Coronary artery (tissue), 2 donors: ENCODE measurements around the gene MLST8.
"Not testable (repeated sequence)": the region's sequence is repeated elsewhere in the genome, so short reads cannot be mapped to it uniquely, and the experiment has no call there.

Source experiments
- DNase-seq: peaks from one replicate; pipeline ENCODE4 v3.0.0-alpha.2; 2017; ENCODE audit warnings: low spot score
- H3K27ac ChIP-seq, 2 donors: fragments of 200-600 bp; sonication (generic); one replicate each; pipeline ENCODE4 v1.5.1; 2016 to 2019
- H3K4me3 ChIP-seq: fragments of 200-600 bp; sonication (generic); 2 replicates; pipeline ENCODE4 v1.5.1; 2016; ENCODE audit warnings: mild to moderate bottlenecking, moderate library complexity
- CTCF ChIP-seq: fragments of 200-600 bp; sonication (generic); IDR thresholded peaks from one replicate; pipeline ENCODE4 v1.5.1; 2019; ENCODE audit warnings: antibody characterized with exemption

MLST8 gene

GRCh38 chr16:2236337-2237101 lies 31.3 kb downstream of the MLST8 start, which contains the start of gene DNASE1L2:
Gene DNASE1L2, plus strand, starts transcription at chr16:2236444. Its CDS starts 373 bp downstream, at chr16:2236817.
- Histone ChIP-seq H3K4me3 (peak within 1 kb of the TSS; percentile 62), H3K27ac (no peak within 1 kb of the TSS)
- DNase-seq, result no peak
- no peak for TF ChIP-seq CTCF

- no peak for DNase-seq
- peak overlapping the region; percentile 62 for H3K4me3 ChIP-seq
- no peak for TF ChIP-seq CTCF
Measured at GRCh38 chr16:2237102-2237482, 31.8 kb downstream of the MLST8 start.

GRCh38 chr16:2237493-2238149 lies 32.4 kb downstream of the MLST8 start:
- DNase-seq, result no peak
- TF ChIP-seq CTCF, result no peak
- Histone ChIP-seq H3K4me3 (peak overlapping the region; percentile 62), H3K27ac (no peak overlapping the region)

More at GRCh38 chr16:2237102-2237482, 31.8 kb downstream of the MLST8 start:
- H3K27ac ChIP-seq, result no peak overlapping the region

GRCh38 chr16:2238150-2238837 lies 33.0 kb downstream of the MLST8 start:
- no peak overlapping the region for H3K27ac ChIP-seq
- no peak overlapping the region for H3K4me3 ChIP-seq
- DNase-seq, result peak; percentile 72
- no peak for TF ChIP-seq CTCF

- no peak for TF ChIP-seq CTCF
- Histone ChIP-seq H3K4me3 (no peak overlapping the region), H3K27ac (peak overlapping the region in 1 of 2 donors; percentile 41)
- DNase-seq, result peak; percentile 72
Measured at GRCh38 chr16:2238838-2239675, 33.8 kb downstream of the MLST8 start.

- not testable (repeated sequence) for DNase-seq
Measured at GRCh38 chr16:2240331-2240730, 35.1 kb downstream of the MLST8 start.

GRCh38 chr16:2242598-2242997 lies 37.3 kb downstream of the MLST8 start:
- Histone ChIP-seq H3K4me3 (no peak overlapping the region), H3K27ac (no peak overlapping the region)
- no peak for TF ChIP-seq CTCF
- no peak for DNase-seq

More at GRCh38 chr16:2240331-2240730, 35.1 kb downstream of the MLST8 start:
- H3K27ac ChIP-seq, H3K4me3 ChIP-seq: not testable (repeated sequence)
